ENCODE measurements around the gene STON1. TPM values are rescaled to one million over a fixed set of nuclear protein-coding genes. Genes with fewer than 3 reads are reported as not detected.

Gene STON1
- total and polyA plus RNA-seq, 2 of the 8 experiments (the other 6 are each of a cell fraction or from before 2014, with no cell fraction given): 5.0 to 10.1 TPM

- no peak overlapping the region for H3K9ac ChIP-seq (replicated peaks in 1 of 4; ENCODE audit: extremely low read depth in 1 of 4, low read depth in 3 of 4, low read length in 3 of 4)
- H3K4ac ChIP-seq (replicated peaks; ENCODE audit: insufficient read length, low read depth, low read length): no peak overlapping the region
- peaks cover 0 to 2% (median 0%) of the 10 kb centered on the region in 4 experiments; a peak in 1 of 7 replicates for H3K4me1 ChIP-seq (replicated peaks in 1 of 4; ENCODE audit: control insufficient read depth in 3 of 4, insufficient read depth in 4 of 4, low read length in 3 of 4)
- no peaks in the 10 kb centered on the region for H3K79me1 ChIP-seq (ENCODE audit: low read depth, low read length)
- no peak overlapping the region for H4K5ac ChIP-seq (ENCODE audit: insufficient read length, low read depth, low read length)
- no peak overlapping the region for H3K56ac ChIP-seq (replicated peaks; ENCODE audit: insufficient read length, low read depth, low read length)
- H3K18ac ChIP-seq (ENCODE audit: extremely low read depth, low read length): no peak overlapping the region
- H2BK20ac ChIP-seq (ENCODE audit: low read length): no peak overlapping the region
- no peak overlapping the region for H3K4me2 ChIP-seq (ENCODE audit: insufficient read depth in 1 of 2, low read depth in 2 of 2, low read length in 2 of 2)
- no peak overlapping the region for H2BK12ac ChIP-seq (ENCODE audit: low read depth, low read length)
- FAIRE-seq (no peak), DNase-seq (ENCODE audit: low read depth in 1 of 2, low spot score in 2 of 2) (no peak)
- H3K23me2 ChIP-seq (ENCODE audit: low read depth, low read length): no peaks in the 10 kb centered on the region
- ChIA-PET CTCF (ENCODE audit: partially characterized antibody) (interaction anchor here (0.7 to 2.5 kb wide), 6 partner anchors 9 to 78 kb away, joined by 3 to 7 read pairs (median 4); no protein-coding TSS in a partner anchor), POLR2A (ENCODE audit: partially characterized antibody) (interaction anchor here (0.8 kb wide), 1 partner anchor 9 kb away, joined by 3 read pairs; no protein-coding TSS in a partner anchor)
- no peak overlapping the region for H2AK5ac ChIP-seq (ENCODE audit: low read depth, low read length)
- no peak overlapping the region for H2BK120ac ChIP-seq (replicated peaks; ENCODE audit: low read depth, low read length)
- H3K27me3 ChIP-seq (replicated peaks in 1 of 4; ENCODE audit: control insufficient read depth in 3 of 4, extremely low read depth in 1 of 4, insufficient read depth in 3 of 4, low read length in 3 of 4): no peaks in the 10 kb centered on the region
- H4K8ac ChIP-seq (ENCODE audit: extremely low read depth, insufficient read depth, low read length): no peak overlapping the region
- no peak overlapping the region for H3K14ac ChIP-seq (ENCODE audit: insufficient read length)
- H3K27ac ChIP-seq (ENCODE audit: low read depth, low read length): no peak overlapping the region
- H3K9me3 ChIP-seq (ENCODE audit: insufficient read depth in 2 of 2, low read depth in 1 of 2, low read length in 1 of 2): no peaks in the 10 kb centered on the region
- no peak overlapping the region for H2BK5ac ChIP-seq (ENCODE audit: low read depth, low read length)
- H2AFZ ChIP-seq (ENCODE audit: low read length): no peak overlapping the region
- TF ChIP-seq EGR1 (IDR thresholded peaks at IDR 0.05; ENCODE audit: borderline replicate concordance, low read depth, low read length) (no peak), KDM1A (IDR thresholded peaks at IDR 0.05; ENCODE audit: borderline replicate concordance, low read length) (no peak), SRF (IDR thresholded peaks at IDR 0.05; ENCODE audit: low read depth, low read length) (no peak), TCF12 (IDR thresholded peaks at IDR 0.05; ENCODE audit: low read depth, low read length) (no peak), JUN (IDR thresholded peaks at IDR 0.05; ENCODE audit: low read depth, low read length) (no peak), TEAD4 (IDR thresholded peaks at IDR 0.05; ENCODE audit: low read depth, low read length) (no peak), CEBPB (IDR thresholded peaks at IDR 0.05; ENCODE audit: low read depth, low read length) (no peak), NRF1 (IDR thresholded peaks at IDR 0.05; ENCODE audit: low read depth, low read length) (no peak), GABPA (IDR thresholded peaks at IDR 0.05; ENCODE audit: borderline replicate concordance, insufficient read depth, low read length) (no peak), HDAC6 (IDR thresholded peaks at IDR 0.05; ENCODE audit: low read depth, low read length) (no peak), EP300 (IDR thresholded peaks at IDR 0.05; ENCODE audit: borderline replicate concordance in 1 of 2, low read depth in 2 of 2, low read length in 2 of 2) (no peak)
- TF ChIP-seq, protein P1, sequence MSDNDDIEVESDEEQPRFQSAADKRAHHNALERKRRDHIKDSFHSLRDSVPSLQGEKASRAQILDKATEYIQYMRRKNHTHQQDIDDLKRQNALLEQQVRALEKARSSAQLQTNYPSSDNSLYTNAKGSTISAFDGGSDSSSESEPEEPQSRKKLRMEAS (IDR thresholded peaks at IDR 0.05): no peak
- H4K20me1 ChIP-seq (replicated peaks in 1 of 2; ENCODE audit: control insufficient read depth in 1 of 2, insufficient read depth in 2 of 2, low read length in 2 of 2): peaks cover 0 to 2% of the 10 kb centered on the region in 2 experiments
- no peak overlapping the region for H4K91ac ChIP-seq (replicated peaks; ENCODE audit: insufficient read length, low read length)
- no peaks in the 10 kb centered on the region for H3K79me2 ChIP-seq (ENCODE audit: control insufficient read depth in 1 of 2, insufficient read depth in 2 of 2, low read length in 2 of 2)
- H2BK15ac ChIP-seq (ENCODE audit: low read length): no peak overlapping the region
- no peak overlapping the region for H3K23ac ChIP-seq (ENCODE audit: insufficient read length)
- no peak overlapping the region for H3K4me3 ChIP-seq (ENCODE audit: extremely low read depth in 1 of 4, insufficient read depth in 2 of 4, low read depth in 3 of 4, low read length in 4 of 4)
- no peaks in the 10 kb centered on the region for H3K36me3 ChIP-seq (ENCODE audit: control insufficient read depth in 2 of 4, insufficient read depth in 4 of 4, low read length in 3 of 4)
These were observed 39.5 kb downstream of the STON1 start for GRCh38 chr2:48569433-48569832.
